GM23338 (cell line): ENCODE results near the gene NDUFAF8. TPM values are rescaled to one million over a fixed set of nuclear protein-coding genes. Genes with fewer than 3 reads are reported as not detected.

Experiments
- ATAC-seq: fragments of 200-7000 bp; cut with Tn5 transposase; 3 replicates; pipeline ENCODE4 v1.9.1; 2020
- DNase-seq: peaks from one replicate; pipeline ENCODE4 v3.0.0-alpha.2; 2015; ENCODE audit warnings: low spot score
- H2AFZ ChIP-seq: fragments of 200-600 bp; sonication (generic); 2 replicates; pipeline ENCODE4 v1.8.0; 2016; ENCODE audit warnings: antibody characterized with exemption, mild to moderate bottlenecking, moderate library complexity
- H3F3A ChIP-seq: fragments of 200-600 bp; sonication (generic); replicated peaks from 2 replicates; pipeline ENCODE4 v1.8.0; 2017; ENCODE audit warnings: antibody characterized with exemption, mixed run types, low read depth
- H3K27ac ChIP-seq: fragments of 200-600 bp; sonication (generic); 2 replicates; pipeline ENCODE4 v1.6.1; 2016; ENCODE audit warnings: low read depth
- H3K27me3 ChIP-seq: fragments of 200-600 bp; sonication (generic); 2 replicates; pipeline ENCODE4 v1.8.0; 2016; ENCODE audit warnings: mild to moderate bottlenecking, mixed run types, moderate library complexity; ENCODE audit not compliant: insufficient read depth
- H3K36me3 ChIP-seq: fragments of 200-600 bp; sonication (generic); 2 replicates; pipeline ENCODE4 v1.8.0; 2016; ENCODE audit warnings: mild to moderate bottlenecking; ENCODE audit not compliant: insufficient read depth
- H3K4me1 ChIP-seq: fragments of 200-600 bp; sonication (generic); 2 replicates; pipeline ENCODE4 v1.8.0; 2016; ENCODE audit warnings: mild to moderate bottlenecking, moderate library complexity; ENCODE audit not compliant: insufficient read depth
- H3K4me2 ChIP-seq: fragments of 200-600 bp; sonication (generic); 2 replicates; pipeline ENCODE4 v1.7.1; 2017; ENCODE audit warnings: mixed run types
- H3K4me3 ChIP-seq: fragments of 200-600 bp; sonication (generic); 2 replicates; pipeline ENCODE4 v1.6.1; 2016; ENCODE audit warnings: mixed run types
- H3K79me2 ChIP-seq: fragments of 200-600 bp; sonication (generic); replicated peaks from 2 replicates; pipeline ENCODE4 v1.8.0; 2017; ENCODE audit warnings: mild to moderate bottlenecking; ENCODE audit not compliant: insufficient read depth
- H3K9me2 ChIP-seq: fragments of 200-600 bp; sonication (generic); 2 replicates; pipeline ENCODE4 v1.8.0; 2017; ENCODE audit not compliant: insufficient read depth
- H4K20me1 ChIP-seq: fragments of 200-600 bp; sonication (generic); replicated peaks from 2 replicates; pipeline ENCODE4 v1.8.0; 2017; ENCODE audit warnings: mild to moderate bottlenecking; ENCODE audit not compliant: insufficient read depth
- H3K27ac Mint-ChIP-seq: 2 replicates; pipeline ENCODE4 v1.8.0; 2020; ENCODE audit warnings: inconsistent platforms, mild to moderate bottlenecking, moderate library complexity, mixed read lengths
- H3K27me3 Mint-ChIP-seq: 3 replicates; pipeline ENCODE4 v1.8.0; 2022; ENCODE audit warnings: low read depth, mild to moderate bottlenecking, moderate library complexity, mixed read lengths, inconsistent platforms; ENCODE audit not compliant: insufficient read depth, poor library complexity
- H3K36me3 Mint-ChIP-seq: 3 replicates; pipeline ENCODE4 v1.8.0; 2021; ENCODE audit warnings: low read depth, mild to moderate bottlenecking, inconsistent platforms, moderate library complexity, mixed read lengths
- H3K4me1 Mint-ChIP-seq: 3 replicates; pipeline ENCODE4 v1.8.0; 2020; ENCODE audit warnings: mild to moderate bottlenecking, inconsistent platforms, mixed read lengths
- H3K4me3 Mint-ChIP-seq: 3 replicates; pipeline ENCODE4 v1.8.0; 2021; ENCODE audit warnings: moderate library complexity, mild to moderate bottlenecking, inconsistent platforms, mixed read lengths
- H3K9me3 Mint-ChIP-seq: 3 replicates; pipeline ENCODE4 v1.8.0; 2020; ENCODE audit warnings: moderate library complexity, mild to moderate bottlenecking, inconsistent platforms, mixed read lengths
- CREB1 ChIP-seq: fragments of 250-450 bp; sonication (Bioruptor Pico); IDR thresholded peaks from 2 replicates; pipeline ENCODE4 v1.5.0; 2020; ENCODE audit warnings: low read depth, mild to moderate bottlenecking, moderate library complexity
- EZH2 ChIP-seq: fragments of 200-600 bp; sonication (generic); IDR thresholded peaks from one replicate; pipeline ENCODE4 v1.8.0; 2017; ENCODE audit warnings: antibody characterized with exemption, mild to moderate bottlenecking, low read depth; ENCODE audit not compliant: unreplicated experiment
- EZH2phosphoT487 ChIP-seq: fragments of 200-600 bp; sonication (generic); IDR thresholded peaks from one replicate; pipeline ENCODE4 v1.8.1; 2018; ENCODE audit warnings: antibody characterized with exemption; ENCODE audit not compliant: unreplicated experiment
- JUNB ChIP-seq: IDR thresholded peaks from one replicate; pipeline ENCODE4 v1.6.1; 2016; ENCODE audit warnings: antibody characterized with exemption; ENCODE audit not compliant: unreplicated experiment
- NANOG ChIP-seq: IDR thresholded peaks from 2 replicates; pipeline ENCODE4 v1.6.1; 2016; ENCODE audit warnings: antibody characterized with exemption, borderline replicate concordance
- POLR2AphosphoS5 ChIP-seq: IDR thresholded peaks from 2 replicates; pipeline ENCODE4 v1.6.1; 2016; ENCODE audit warnings: antibody characterized with exemption, low read depth
- STAT1 ChIP-seq: IDR thresholded peaks from one replicate; pipeline ENCODE4 v1.6.1; 2016; ENCODE audit warnings: antibody characterized with exemption; ENCODE audit not compliant: unreplicated experiment
- ZNF114 ChIP-seq: fragments of 250-450 bp; sonication (Bioruptor Pico); IDR thresholded peaks from 2 replicates; pipeline ENCODE4 v1.5.0; 2020; ENCODE audit warnings: mild to moderate bottlenecking, moderate library complexity
- ZNF331 ChIP-seq: fragments of 250-450 bp; sonication (Bioruptor Pico); IDR thresholded peaks from 2 replicates; pipeline ENCODE4 v1.5.0; 2020; ENCODE audit warnings: low read depth, mild to moderate bottlenecking, moderate library complexity
- polyA plus RNA-seq: library from polyadenylated mRNA; unstranded; fragments of >200 nt; fragmentation: Nextera tagmentation; extraction: Ambion mirVana; gene quantifications from 2 replicates; pipeline ENCODE4 v1.2.1, GENCODE V29; 2016
- total RNA-seq: library from RNA; depleted of rRNA; stranded (reverse); fragments of >200 nt; shearing (Covaris generic); gene quantifications from 2 replicates; pipeline ENCODE4 v1.2.3, GENCODE V29; 2014
- TF ChIP-seq, protein P1 (sequence below): IDR thresholded peaks from one replicate; pipeline ENCODE4 v1.6.1; 2018; ENCODE audit warnings: antibody characterized with exemption; ENCODE audit not compliant: unreplicated experiment
- TF ChIP-seq, protein P2 (sequence below): IDR thresholded peaks from 2 replicates; pipeline ENCODE4 v1.6.1; 2016; ENCODE audit warnings: antibody characterized with exemption
- TF ChIP-seq, protein P3 (sequence below): fragments of 250-450 bp; sonication (Bioruptor Pico); IDR thresholded peaks from 2 replicates; pipeline ENCODE4 v1.5.0; 2020; ENCODE audit warnings: mild to moderate bottlenecking, moderate library complexity
- TF ChIP-seq, protein P4 (sequence below), 2 experiments: fragments of 200-600 bp in 1 of 2; sonication (generic) in 1 of 2; conservative IDR thresholded peaks; 2 replicates each; pipeline versions ENCODE4 v1.5.1 to v1.6.1; 2016 to 2017; ENCODE audit warnings: antibody characterized with exemption in 2 of 2, low read depth in 2 of 2, mild to moderate bottlenecking in 2 of 2, moderate library complexity in 1 of 2

Gene NDUFAF8
- total and polyA plus RNA-seq, 2 experiments from 2014 or later: 21.5 to 156 TPM

GRCh38 chr17:81193470-81194224 is 45.5 kb upstream of the NDUFAF8 start:
- H3K27ac ChIP-seq: no peak overlapping the region
- H3K4me1 ChIP-seq: no peaks in the 10 kb centered on the region
- no peak overlapping the region for H3K4me3 ChIP-seq
- no peaks in the 10 kb centered on the region for H3F3A ChIP-seq
- no peak for TF ChIP-seq STAT1
- no peak for TF ChIP-seq POLR2AphosphoS5
- no peak for TF ChIP-seq EZH2phosphoT487
- TF ChIP-seq, protein P1, sequence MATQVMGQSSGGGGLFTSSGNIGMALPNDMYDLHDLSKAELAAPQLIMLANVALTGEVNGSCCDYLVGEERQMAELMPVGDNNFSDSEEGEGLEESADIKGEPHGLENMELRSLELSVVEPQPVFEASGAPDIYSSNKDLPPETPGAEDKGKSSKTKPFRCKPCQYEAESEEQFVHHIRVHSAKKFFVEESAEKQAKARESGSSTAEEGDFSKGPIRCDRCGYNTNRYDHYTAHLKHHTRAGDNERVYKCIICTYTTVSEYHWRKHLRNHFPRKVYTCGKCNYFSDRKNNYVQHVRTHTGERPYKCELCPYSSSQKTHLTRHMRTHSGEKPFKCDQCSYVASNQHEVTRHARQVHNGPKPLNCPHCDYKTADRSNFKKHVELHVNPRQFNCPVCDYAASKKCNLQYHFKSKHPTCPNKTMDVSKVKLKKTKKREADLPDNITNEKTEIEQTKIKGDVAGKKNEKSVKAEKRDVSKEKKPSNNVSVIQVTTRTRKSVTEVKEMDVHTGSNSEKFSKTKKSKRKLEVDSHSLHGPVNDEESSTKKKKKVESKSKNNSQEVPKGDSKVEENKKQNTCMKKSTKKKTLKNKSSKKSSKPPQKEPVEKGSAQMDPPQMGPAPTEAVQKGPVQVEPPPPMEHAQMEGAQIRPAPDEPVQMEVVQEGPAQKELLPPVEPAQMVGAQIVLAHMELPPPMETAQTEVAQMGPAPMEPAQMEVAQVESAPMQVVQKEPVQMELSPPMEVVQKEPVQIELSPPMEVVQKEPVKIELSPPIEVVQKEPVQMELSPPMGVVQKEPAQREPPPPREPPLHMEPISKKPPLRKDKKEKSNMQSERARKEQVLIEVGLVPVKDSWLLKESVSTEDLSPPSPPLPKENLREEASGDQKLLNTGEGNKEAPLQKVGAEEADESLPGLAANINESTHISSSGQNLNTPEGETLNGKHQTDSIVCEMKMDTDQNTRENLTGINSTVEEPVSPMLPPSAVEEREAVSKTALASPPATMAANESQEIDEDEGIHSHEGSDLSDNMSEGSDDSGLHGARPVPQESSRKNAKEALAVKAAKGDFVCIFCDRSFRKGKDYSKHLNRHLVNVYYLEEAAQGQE: no peak
- no peak for TF ChIP-seq CREB1
- TF ChIP-seq, protein P2, sequence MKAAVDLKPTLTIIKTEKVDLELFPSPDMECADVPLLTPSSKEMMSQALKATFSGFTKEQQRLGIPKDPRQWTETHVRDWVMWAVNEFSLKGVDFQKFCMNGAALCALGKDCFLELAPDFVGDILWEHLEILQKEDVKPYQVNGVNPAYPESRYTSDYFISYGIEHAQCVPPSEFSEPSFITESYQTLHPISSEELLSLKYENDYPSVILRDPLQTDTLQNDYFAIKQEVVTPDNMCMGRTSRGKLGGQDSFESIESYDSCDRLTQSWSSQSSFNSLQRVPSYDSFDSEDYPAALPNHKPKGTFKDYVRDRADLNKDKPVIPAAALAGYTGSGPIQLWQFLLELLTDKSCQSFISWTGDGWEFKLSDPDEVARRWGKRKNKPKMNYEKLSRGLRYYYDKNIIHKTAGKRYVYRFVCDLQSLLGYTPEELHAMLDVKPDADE: no peak
- TF ChIP-seq, protein P3, sequence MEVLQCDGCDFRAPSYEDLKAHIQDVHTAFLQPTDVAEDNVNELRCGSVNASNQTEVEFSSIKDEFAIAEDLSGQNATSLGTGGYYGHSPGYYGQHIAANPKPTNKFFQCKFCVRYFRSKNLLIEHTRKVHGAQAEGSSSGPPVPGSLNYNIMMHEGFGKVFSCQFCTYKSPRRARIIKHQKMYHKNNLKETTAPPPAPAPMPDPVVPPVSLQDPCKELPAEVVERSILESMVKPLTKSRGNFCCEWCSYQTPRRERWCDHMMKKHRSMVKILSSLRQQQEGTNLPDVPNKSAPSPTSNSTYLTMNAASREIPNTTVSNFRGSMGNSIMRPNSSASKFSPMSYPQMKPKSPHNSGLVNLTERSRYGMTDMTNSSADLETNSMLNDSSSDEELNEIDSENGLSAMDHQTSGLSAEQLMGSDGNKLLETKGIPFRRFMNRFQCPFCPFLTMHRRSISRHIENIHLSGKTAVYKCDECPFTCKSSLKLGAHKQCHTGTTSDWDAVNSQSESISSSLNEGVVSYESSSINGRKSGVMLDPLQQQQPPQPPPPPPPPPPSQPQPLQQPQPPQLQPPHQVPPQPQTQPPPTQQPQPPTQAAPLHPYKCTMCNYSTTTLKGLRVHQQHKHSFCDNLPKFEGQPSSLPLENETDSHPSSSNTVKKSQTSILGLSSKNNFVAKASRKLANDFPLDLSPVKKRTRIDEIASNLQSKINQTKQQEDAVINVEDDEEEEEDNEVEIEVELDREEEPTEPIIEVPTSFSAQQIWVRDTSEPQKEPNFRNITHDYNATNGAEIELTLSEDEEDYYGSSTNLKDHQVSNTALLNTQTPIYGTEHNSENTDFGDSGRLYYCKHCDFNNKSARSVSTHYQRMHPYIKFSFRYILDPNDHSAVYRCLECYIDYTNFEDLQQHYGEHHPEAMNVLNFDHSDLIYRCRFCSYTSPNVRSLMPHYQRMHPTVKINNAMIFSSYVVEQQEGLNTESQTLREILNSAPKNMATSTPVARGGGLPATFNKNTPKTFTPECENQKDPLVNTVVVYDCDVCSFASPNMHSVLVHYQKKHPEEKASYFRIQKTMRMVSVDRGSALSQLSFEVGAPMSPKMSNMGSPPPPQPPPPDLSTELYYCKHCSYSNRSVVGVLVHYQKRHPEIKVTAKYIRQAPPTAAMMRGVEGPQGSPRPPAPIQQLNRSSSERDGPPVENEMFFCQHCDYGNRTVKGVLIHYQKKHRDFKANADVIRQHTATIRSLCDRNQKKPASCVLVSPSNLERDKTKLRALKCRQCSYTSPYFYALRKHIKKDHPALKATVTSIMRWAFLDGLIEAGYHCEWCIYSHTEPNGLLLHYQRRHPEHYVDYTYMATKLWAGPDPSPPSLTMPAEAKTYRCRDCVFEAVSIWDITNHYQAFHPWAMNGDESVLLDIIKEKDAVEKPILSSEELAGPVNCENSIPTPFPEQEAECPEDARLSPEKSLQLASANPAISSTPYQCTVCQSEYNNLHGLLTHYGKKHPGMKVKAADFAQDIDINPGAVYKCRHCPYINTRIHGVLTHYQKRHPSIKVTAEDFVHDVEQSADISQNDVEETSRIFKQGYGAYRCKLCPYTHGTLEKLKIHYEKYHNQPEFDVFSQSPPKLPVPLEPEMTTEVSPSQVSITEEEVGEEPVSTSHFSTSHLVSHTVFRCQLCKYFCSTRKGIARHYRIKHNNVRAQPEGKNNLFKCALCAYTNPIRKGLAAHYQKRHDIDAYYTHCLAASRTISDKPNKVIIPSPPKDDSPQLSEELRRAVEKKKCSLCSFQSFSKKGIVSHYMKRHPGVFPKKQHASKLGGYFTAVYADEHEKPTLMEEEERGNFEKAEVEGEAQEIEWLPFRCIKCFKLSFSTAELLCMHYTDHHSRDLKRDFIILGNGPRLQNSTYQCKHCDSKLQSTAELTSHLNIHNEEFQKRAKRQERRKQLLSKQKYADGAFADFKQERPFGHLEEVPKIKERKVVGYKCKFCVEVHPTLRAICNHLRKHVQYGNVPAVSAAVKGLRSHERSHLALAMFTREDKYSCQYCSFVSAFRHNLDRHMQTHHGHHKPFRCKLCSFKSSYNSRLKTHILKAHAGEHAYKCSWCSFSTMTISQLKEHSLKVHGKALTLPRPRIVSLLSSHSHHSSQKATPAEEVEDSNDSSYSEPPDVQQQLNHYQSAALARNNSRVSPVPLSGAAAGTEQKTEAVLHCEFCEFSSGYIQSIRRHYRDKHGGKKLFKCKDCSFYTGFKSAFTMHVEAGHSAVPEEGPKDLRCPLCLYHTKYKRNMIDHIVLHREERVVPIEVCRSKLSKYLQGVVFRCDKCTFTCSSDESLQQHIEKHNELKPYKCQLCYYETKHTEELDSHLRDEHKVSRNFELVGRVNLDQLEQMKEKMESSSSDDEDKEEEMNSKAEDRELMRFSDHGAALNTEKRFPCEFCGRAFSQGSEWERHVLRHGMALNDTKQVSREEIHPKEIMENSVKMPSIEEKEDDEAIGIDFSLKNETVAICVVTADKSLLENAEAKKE (CRISPR knock-in tag): no peak
- TF ChIP-seq JUNB: no peak
- TF ChIP-seq NANOG: no peak
- no peak for TF ChIP-seq ZNF331 (CRISPR knock-in tag)
- no peak for TF ChIP-seq EZH2
- TF ChIP-seq, protein P4, sequence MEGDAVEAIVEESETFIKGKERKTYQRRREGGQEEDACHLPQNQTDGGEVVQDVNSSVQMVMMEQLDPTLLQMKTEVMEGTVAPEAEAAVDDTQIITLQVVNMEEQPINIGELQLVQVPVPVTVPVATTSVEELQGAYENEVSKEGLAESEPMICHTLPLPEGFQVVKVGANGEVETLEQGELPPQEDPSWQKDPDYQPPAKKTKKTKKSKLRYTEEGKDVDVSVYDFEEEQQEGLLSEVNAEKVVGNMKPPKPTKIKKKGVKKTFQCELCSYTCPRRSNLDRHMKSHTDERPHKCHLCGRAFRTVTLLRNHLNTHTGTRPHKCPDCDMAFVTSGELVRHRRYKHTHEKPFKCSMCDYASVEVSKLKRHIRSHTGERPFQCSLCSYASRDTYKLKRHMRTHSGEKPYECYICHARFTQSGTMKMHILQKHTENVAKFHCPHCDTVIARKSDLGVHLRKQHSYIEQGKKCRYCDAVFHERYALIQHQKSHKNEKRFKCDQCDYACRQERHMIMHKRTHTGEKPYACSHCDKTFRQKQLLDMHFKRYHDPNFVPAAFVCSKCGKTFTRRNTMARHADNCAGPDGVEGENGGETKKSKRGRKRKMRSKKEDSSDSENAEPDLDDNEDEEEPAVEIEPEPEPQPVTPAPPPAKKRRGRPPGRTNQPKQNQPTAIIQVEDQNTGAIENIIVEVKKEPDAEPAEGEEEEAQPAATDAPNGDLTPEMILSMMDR (conservative IDR thresholded peaks at IDR 0.05; ENCODE audit: low read depth in 2 of 2): no peak
- no peak for TF ChIP-seq ZNF114 (CRISPR knock-in tag)
- H3K4me2 ChIP-seq: no peak overlapping the region
- H2AFZ ChIP-seq: no peak overlapping the region
- H3K27me3 ChIP-seq: no peaks in the 10 kb centered on the region
- Mint-ChIP-seq H3K4me1 (no peaks in the 10 kb centered on the region), H3K9me3 (no peaks in the 10 kb centered on the region), H3K4me3 (no peak overlapping the region), H3K27ac (no peak overlapping the region), H3K36me3 (0 out of 3 replicates have a peak, but pooled peaks cover 9% of the 10 kb centered on the region), H3K27me3 (peaks cover 2% of the 10 kb centered on the region)
- ATAC-seq: no peak
- H3K79me2 ChIP-seq: no peaks in the 10 kb centered on the region
- no peaks in the 10 kb centered on the region; the same call in 1 of the 2 replicates for H3K36me3 ChIP-seq
- no peaks in the 10 kb centered on the region for H4K20me1 ChIP-seq
- DNase-seq: no peak
- H3K9me2 ChIP-seq: no peaks in the 10 kb centered on the region
